C4-2B (cell line): Measurements from ENCODE around the gene SAP30L.

Experiments used
- ZFX ChIP-seq: fragments of 450-650 bp; IDR thresholded peaks from 2 replicates; pipeline ENCODE4 v1.6.1; 2017
- TF ChIP-seq, protein P1 (sequence below): fragments of 450-650 bp; conservative IDR thresholded peaks from 2 replicates; pipeline ENCODE4 v1.5.1; 2017; ENCODE audit warnings: mild to moderate bottlenecking

DNA sequence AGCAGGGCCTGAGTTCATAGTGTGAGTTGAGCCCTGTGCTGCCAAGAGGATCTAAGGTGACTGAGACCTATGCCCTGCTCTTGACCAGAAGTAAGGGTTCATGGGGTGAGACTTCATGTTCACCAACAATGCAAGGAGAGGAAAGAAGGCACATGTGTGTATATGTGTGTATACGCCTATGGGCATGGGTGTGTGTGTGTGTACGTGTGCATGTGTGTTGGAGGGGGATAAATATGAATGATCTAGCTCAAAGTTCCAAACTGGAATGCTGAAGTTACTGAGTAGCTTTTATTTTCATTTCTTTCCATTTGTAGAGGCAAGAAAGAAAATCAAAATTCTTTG lies 57.9 kb downstream of the SAP30L start:
- TF ChIP-seq, protein P1, sequence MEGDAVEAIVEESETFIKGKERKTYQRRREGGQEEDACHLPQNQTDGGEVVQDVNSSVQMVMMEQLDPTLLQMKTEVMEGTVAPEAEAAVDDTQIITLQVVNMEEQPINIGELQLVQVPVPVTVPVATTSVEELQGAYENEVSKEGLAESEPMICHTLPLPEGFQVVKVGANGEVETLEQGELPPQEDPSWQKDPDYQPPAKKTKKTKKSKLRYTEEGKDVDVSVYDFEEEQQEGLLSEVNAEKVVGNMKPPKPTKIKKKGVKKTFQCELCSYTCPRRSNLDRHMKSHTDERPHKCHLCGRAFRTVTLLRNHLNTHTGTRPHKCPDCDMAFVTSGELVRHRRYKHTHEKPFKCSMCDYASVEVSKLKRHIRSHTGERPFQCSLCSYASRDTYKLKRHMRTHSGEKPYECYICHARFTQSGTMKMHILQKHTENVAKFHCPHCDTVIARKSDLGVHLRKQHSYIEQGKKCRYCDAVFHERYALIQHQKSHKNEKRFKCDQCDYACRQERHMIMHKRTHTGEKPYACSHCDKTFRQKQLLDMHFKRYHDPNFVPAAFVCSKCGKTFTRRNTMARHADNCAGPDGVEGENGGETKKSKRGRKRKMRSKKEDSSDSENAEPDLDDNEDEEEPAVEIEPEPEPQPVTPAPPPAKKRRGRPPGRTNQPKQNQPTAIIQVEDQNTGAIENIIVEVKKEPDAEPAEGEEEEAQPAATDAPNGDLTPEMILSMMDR = no peak
- TF ChIP-seq ZFX = no peak
